Hepatocyte (in vitro differentiated cells): ENCODE measurements around the gene ADRM1.

ENCODE experiments used
- EZH2 ChIP-seq: fragments of 200-600 bp; sonication (generic); IDR thresholded peaks from 2 replicates; pipeline ENCODE4 v1.6.1; 2016; ENCODE audit warnings: antibody characterized with exemption, mild to moderate bottlenecking, borderline replicate concordance
- EZH2phosphoT487 ChIP-seq: fragments of 200-600 bp; sonication (generic); IDR thresholded peaks from one replicate; pipeline ENCODE4 v1.6.1; 2018; ENCODE audit warnings: antibody characterized with exemption, mild to moderate bottlenecking, low read depth, moderate library complexity; ENCODE audit not compliant: unreplicated experiment, severe bottlenecking
- TF ChIP-seq, protein P1 (sequence below): fragments of 200-600 bp; sonication (generic); IDR thresholded peaks from 2 replicates; pipeline ENCODE4 v1.5.1; 2016; ENCODE audit warnings: antibody characterized with exemption, mild to moderate bottlenecking; ENCODE audit not compliant: poor library complexity

DNA sequence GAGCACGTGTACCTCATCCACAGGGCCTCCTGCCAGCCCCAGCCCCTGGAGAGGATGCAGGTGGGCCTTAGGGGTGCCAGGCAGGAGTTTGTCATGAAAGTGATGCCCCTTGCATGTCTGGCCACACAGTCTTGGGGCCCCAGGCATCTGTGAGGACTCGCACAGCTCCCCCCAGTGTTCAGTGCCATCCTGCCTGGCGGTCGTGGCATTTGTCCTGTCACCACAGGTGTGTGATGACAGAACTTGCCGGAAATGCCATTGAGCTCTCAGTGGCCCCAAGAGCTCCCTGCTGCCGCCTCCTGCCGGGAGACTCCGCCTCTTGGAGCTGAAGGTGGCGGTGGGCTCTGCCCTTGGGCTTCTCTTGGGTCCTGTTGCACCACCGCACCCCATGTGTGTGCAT is 30.6 kb upstream of the ADRM1 start:
- TF ChIP-seq EZH2phosphoT487 (no peak), EZH2 (no peak)
- TF ChIP-seq, protein P1, sequence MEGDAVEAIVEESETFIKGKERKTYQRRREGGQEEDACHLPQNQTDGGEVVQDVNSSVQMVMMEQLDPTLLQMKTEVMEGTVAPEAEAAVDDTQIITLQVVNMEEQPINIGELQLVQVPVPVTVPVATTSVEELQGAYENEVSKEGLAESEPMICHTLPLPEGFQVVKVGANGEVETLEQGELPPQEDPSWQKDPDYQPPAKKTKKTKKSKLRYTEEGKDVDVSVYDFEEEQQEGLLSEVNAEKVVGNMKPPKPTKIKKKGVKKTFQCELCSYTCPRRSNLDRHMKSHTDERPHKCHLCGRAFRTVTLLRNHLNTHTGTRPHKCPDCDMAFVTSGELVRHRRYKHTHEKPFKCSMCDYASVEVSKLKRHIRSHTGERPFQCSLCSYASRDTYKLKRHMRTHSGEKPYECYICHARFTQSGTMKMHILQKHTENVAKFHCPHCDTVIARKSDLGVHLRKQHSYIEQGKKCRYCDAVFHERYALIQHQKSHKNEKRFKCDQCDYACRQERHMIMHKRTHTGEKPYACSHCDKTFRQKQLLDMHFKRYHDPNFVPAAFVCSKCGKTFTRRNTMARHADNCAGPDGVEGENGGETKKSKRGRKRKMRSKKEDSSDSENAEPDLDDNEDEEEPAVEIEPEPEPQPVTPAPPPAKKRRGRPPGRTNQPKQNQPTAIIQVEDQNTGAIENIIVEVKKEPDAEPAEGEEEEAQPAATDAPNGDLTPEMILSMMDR, result no peak
